ENCODE data around the gene ENDOU.

- no peak for TF ChIP-seq CTCF (conservative IDR thresholded peaks at IDR 0.05)
- no peak for TF ChIP-seq EZH2 (IDR thresholded peaks at IDR 0.05; ENCODE audit: low read depth)
These were observed 38.4 kb upstream of the ENDOU start for GRCh38 chr12:47763481-47764346.

All from PC-9 (cell line).